Activated B cell treated with CpG ODN at 0.5 μM for 24 hours (primary cell): ENCODE data around the gene NIT1. TPM values are rescaled to one million over a fixed set of nuclear protein-coding genes. Genes with fewer than 3 reads are reported as not detected.

Experiments
- ATAC-seq: fragments of 200-7000 bp; cut with Tn5 transposase; one replicate; pipeline ENCODE4 v1.10.0; 2021; ENCODE audit warnings: low read depth, mild to moderate bottlenecking, moderate library complexity
- CTCF ChIA-PET: fragments of 350-600 bp; sonication (Branson Sonifier 250); formaldehyde crosslinking; loops from one replicate; lab custom pipeline; 2021; ENCODE audit warnings: antibody characterized with exemption; lab: Charles Lee
- POLR2A ChIA-PET: fragments of 350-600 bp; sonication (Branson Sonifier 250); formaldehyde crosslinking; loops from one replicate; lab custom pipeline; 2021; ENCODE audit warnings: antibody characterized with exemption; lab: Charles Lee
- DNase-seq: peaks from one replicate; pipeline ENCODE4 v3.0.0; 2022
- H3K27ac Mint-ChIP-seq: one replicate; pipeline ENCODE4 v1.8.0; 2020; ENCODE audit warnings: mixed read lengths
- H3K27me3 Mint-ChIP-seq: one replicate; pipeline ENCODE4 v1.8.0; 2021; ENCODE audit warnings: mixed read lengths
- H3K36me3 Mint-ChIP-seq: one replicate; pipeline ENCODE4 v1.8.0; 2021; ENCODE audit warnings: low read depth, mixed read lengths
- H3K4me1 Mint-ChIP-seq: one replicate; pipeline ENCODE4 v1.8.0; 2021; ENCODE audit warnings: mixed read lengths
- H3K4me3 Mint-ChIP-seq: one replicate; pipeline ENCODE4 v1.8.0; 2020; ENCODE audit warnings: mild to moderate bottlenecking, mixed read lengths
- H3K9me3 Mint-ChIP-seq: one replicate; pipeline ENCODE4 v1.8.0; 2020; ENCODE audit warnings: mixed read lengths
- intact Hi-C: fragments of 100-400 bp; cut with micrococcal nuclease; formaldehyde crosslinking; loops from one replicate; pipeline ENCODE4 v1.15.1; 2024
- total RNA-seq: library from RNA; stranded (reverse); gene quantifications from 2 replicates; pipeline ENCODE4 v1.2.3, GENCODE V29; 2022
- TF ChIP-seq, protein P1 (sequence below): fragments of 200-600 bp; IDR thresholded peaks from one replicate; pipeline ENCODE4 v1.8.0; 2022; ENCODE audit warnings: antibody characterized with exemption, mild to moderate bottlenecking

The NIT1 gene
- total RNA-seq, 1 donor from 2014 or later, result 43.9 TPM

DNA sequence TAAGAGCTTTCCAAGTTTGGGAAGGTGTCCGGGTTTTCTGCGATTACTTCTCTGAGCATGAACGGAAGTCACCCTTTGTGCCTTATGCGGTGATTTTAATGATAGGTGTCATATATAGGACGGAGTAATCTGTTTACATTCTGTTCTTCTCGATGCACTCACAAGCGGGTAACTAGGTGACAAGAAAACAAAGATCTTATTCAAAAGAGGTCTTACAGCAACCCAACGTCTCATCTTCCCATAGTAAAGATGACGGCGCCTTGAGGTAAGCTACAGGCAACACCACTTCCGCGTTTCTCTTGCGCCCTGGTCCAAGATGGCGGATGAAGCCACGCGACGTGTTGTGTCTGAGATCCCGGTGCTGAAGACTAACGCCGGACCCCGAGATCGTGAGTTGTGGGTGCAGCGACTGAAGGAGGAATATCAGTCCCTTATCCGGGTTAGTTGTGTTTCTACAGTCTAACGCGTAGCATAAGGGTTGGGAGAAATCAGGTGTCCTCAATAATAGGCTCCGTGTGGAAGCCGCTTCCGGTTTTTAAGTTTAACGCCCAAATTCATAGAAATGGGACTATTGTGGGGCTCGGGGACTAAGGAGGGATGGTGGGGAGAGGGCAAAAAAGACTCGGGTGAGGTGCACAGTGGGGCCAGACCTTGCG, 35.9 kb downstream of the NIT1 start, which contains the start of gene UFC1:
TSS of gene UFC1 (plus strand) at position 297 of the 656 bp plus-strand sequence. CDS start at position 317, 20 bp downstream.
- H3K4me1 Mint-ChIP-seq, result peaks cover 21% of the 10 kb centered on the region
- POLR2A ChIA-PET, result interaction anchor here (0.6 to 3.3 kb wide), 20 partner anchors 9 to 710 kb away, joined by 4 to 34 read pairs (median 6); partner anchors contain the start of genes ARHGAP30, B4GALT3, DEDD and F11R
- peak within 1 kb of the TSS; percentile 99 for H3K4me3 Mint-ChIP-seq
- intact Hi-C loops, result loop anchor here (1.0 kb wide), 4 partner anchors 12 to 85 kb away; partner anchors contain the start of genes ARHGAP30, DEDD and PPOX
- CTCF ChIA-PET, result interaction anchor here (1.0 to 3.2 kb wide), 3 partner anchors 12 to 164 kb away, joined by 6 to 12 read pairs (median 7); partner anchors contain the start of gene PPOX
- peak within 1 kb of the TSS; percentile 100 for H3K27ac Mint-ChIP-seq
- TF ChIP-seq, protein P1, sequence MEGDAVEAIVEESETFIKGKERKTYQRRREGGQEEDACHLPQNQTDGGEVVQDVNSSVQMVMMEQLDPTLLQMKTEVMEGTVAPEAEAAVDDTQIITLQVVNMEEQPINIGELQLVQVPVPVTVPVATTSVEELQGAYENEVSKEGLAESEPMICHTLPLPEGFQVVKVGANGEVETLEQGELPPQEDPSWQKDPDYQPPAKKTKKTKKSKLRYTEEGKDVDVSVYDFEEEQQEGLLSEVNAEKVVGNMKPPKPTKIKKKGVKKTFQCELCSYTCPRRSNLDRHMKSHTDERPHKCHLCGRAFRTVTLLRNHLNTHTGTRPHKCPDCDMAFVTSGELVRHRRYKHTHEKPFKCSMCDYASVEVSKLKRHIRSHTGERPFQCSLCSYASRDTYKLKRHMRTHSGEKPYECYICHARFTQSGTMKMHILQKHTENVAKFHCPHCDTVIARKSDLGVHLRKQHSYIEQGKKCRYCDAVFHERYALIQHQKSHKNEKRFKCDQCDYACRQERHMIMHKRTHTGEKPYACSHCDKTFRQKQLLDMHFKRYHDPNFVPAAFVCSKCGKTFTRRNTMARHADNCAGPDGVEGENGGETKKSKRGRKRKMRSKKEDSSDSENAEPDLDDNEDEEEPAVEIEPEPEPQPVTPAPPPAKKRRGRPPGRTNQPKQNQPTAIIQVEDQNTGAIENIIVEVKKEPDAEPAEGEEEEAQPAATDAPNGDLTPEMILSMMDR, result no peak
- H3K36me3 Mint-ChIP-seq, result peaks cover 29% of the 10 kb centered on the region
- H3K9me3 Mint-ChIP-seq, result no peaks in the 10 kb centered on the region
- no peaks in the 10 kb centered on the region for H3K27me3 Mint-ChIP-seq
- DNase-seq (peak; percentile 66), ATAC-seq (peak; percentile 94)

GRCh38 chr1:161157867-161158266, 40.0 kb downstream of the NIT1 start:
- ATAC-seq (no peak), DNase-seq (no peak)
- TF ChIP-seq, protein P1, result no peak
- POLR2A ChIA-PET, result interaction anchor here (0.7 to 3.2 kb wide), 7 partner anchors 8 to 90 kb away, joined by 3 to 13 read pairs (median 4); partner anchors contain the start of genes B4GALT3, DEDD, NDUFS2 and NIT1
- Mint-ChIP-seq H3K36me3 (peaks cover 56% of the 10 kb centered on the region), H3K4me3 (peak overlapping the region; percentile 93), H3K27ac (no peak overlapping the region), H3K27me3 (no peaks in the 10 kb centered on the region), H3K4me1 (peaks cover 55% of the 10 kb centered on the region), H3K9me3 (no peaks in the 10 kb centered on the region)
- CTCF ChIA-PET, result interaction anchor here (1.0 to 1.1 kb wide), 3 partner anchors 8 to 160 kb away, joined by 3 to 5 read pairs (median 3); partner anchors contain the start of gene PPOX
- intact Hi-C loops, result loop anchor here (2.0 kb wide), 1 partner anchor 39 kb away; the partner anchor contains the start of genes NIT1 and PFDN2

DNA sequence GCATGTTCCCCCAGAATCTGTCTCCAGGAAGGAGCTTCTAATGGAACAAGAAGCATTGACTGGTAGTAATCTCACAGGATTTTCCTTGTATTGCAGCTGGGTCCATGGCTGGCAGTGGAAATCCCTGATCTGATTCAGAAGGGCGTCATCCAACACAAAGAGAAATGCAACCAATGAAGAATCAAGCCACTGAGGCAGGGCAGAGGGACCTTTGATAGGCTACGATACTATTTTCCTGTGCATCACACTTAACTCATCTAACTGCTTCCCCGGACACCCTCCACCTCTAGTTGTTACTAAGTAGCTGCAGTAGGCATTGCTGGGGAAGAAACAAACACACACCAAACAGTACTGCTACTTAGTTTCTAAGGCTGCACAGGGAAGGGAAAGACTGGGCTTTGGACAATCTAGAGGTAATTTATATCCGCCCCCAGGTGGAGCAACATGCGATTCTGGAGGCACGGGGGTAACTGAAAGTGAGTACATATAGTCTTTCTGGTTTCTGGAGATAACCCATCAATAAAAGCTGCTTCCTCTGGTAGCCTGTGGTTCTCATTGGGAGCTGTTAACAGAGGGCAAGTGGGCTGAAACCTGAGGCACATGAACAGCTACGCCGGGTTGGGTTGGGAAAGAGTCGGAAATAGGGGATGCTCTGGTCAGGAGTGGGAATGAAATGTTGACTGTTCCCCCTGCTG, 40.6 kb downstream of the NIT1 start:
- no peaks in the 10 kb centered on the region for H3K9me3 Mint-ChIP-seq
- ATAC-seq (no peak), DNase-seq (no peak)
- TF ChIP-seq, protein P1, result no peak
- H3K4me1 Mint-ChIP-seq, result peaks cover 55% of the 10 kb centered on the region
- H3K4me3 Mint-ChIP-seq, result peak overlapping the region; percentile 93
- H3K27ac Mint-ChIP-seq, result peak overlapping the region; percentile 91
- ChIA-PET CTCF (interaction anchor here (1.1 kb wide), 1 partner anchor 160 kb away, joined by 3 read pairs; no protein-coding TSS in a partner anchor), POLR2A (interaction anchor here (0.6 to 3.2 kb wide), 7 partner anchors 9 to 168 kb away, joined by 3 to 13 read pairs (median 4); partner anchors contain the start of genes B4GALT3, DEDD, NDUFS2 and TSTD1)
- intact Hi-C loops, result loop anchor here (1.0 to 2.0 kb wide), 4 partner anchors 34 to 113 kb away; partner anchors contain the start of genes NIT1, PFDN2 and USF1
- H3K27me3 Mint-ChIP-seq, result no peaks in the 10 kb centered on the region
- H3K36me3 Mint-ChIP-seq, result peaks cover 61% of the 10 kb centered on the region

DNA sequence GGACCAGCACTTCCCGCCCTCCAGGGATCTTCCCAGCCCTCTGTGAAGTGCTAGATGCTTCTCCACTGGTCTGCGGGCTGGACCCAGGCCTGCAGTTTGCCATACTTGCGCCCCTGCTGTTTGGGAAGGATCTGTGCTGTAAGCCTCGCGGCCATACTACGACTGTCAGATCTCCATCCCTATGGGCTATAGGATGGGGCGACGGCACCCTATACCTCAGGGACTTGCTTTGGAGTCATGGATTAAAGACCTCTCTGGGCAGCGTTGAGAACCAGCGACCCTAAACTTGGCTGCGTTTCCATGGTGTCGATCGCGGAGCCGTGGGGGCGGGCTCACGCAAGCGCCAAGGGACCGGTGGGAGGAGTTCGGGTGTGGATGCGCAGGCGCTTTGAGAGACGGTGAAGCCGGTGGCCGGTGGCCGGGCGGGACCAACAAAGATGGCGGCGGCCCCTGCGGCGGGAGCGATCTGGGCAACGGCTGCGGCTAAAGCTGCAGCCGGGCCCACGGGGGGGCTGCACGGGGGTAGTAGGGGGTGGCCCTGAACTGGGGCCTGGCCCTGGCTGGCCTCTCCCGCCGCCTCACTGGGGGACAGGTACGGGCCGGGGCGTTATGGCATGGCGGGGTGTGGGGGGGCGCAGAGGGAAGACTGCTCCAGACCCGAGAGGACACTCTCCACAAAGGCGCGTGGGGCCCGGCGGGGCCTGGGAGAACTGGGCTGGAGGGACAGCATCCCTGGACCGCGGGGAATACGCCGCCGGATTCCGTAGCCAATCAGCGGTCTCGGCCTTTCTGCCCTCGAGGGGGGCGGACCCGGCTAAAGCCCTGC, 41.4 kb downstream of the NIT1 start, which contains the start of gene USP21:
TSS of gene USP21 (plus strand) at position 414 of the 826 bp plus-strand sequence. CDS start 1,141 bp downstream, outside the sequence.
- Mint-ChIP-seq H3K27ac (peak within 1 kb of the TSS; percentile 91), H3K4me3 (peak within 1 kb of the TSS; percentile 93)

More for the DNA sequence above, 41.4 kb downstream of the NIT1 start, which contains the start of gene USP21:
- TF ChIP-seq, protein P1, result no peak
- intact Hi-C loops, result loop anchor here (1.0 to 2.0 kb wide), 4 partner anchors 33 to 114 kb away; partner anchors contain the start of genes NIT1, PFDN2 and USF1
- Mint-ChIP-seq H3K36me3 (peaks cover 61% of the 10 kb centered on the region), H3K4me1 (peaks cover 48% of the 10 kb centered on the region), H3K9me3 (no peaks in the 10 kb centered on the region), H3K27me3 (no peaks in the 10 kb centered on the region)
- POLR2A ChIA-PET, result interaction anchor here (0.6 to 3.2 kb wide), 5 partner anchors 8 to 169 kb away, joined by 3 to 13 read pairs (median 4); partner anchors contain the start of genes DEDD, NDUFS2 and TSTD1
- ATAC-seq (peak; percentile 95), DNase-seq (peak; percentile 93)
- CTCF ChIA-PET, result no interaction called here
